Activated T-cell treated with anti-CD3 and anti-CD28 coated beads, Interleukin-2, amount 50 U/mL, for 24 hours (primary cell): ENCODE data around the gene MLH3.
A peak's percentile ranks its signal among the peaks of the same experiment; 100 is the strongest.
"Not testable (repeated sequence)": the region's sequence is repeated elsewhere in the genome, so short reads cannot be mapped to it uniquely, and the experiment has no call there.

Experiments used
- DNase-seq: peaks from one replicate; pipeline ENCODE4 v3.0.0-alpha.2; 2020
- H3K27ac Mint-ChIP-seq: 2 replicates; pipeline ENCODE4 v1.8.0; 2020; ENCODE audit warnings: mild to moderate bottlenecking, mixed read lengths
- H3K27me3 Mint-ChIP-seq: 2 replicates; pipeline ENCODE4 v1.8.0; 2020; ENCODE audit warnings: mixed read lengths
- H3K36me3 Mint-ChIP-seq: 2 replicates; pipeline ENCODE4 v1.8.0; 2020; ENCODE audit warnings: low read depth, mixed read lengths
- H3K4me1 Mint-ChIP-seq: 2 replicates; pipeline ENCODE4 v1.8.0; 2020; ENCODE audit warnings: low read depth, mixed read lengths
- H3K4me3 Mint-ChIP-seq: 2 replicates; pipeline ENCODE4 v1.8.0; 2020; ENCODE audit warnings: mild to moderate bottlenecking, moderate library complexity, mixed read lengths
- H3K9me3 Mint-ChIP-seq: 2 replicates; pipeline ENCODE4 v1.8.0; 2020; ENCODE audit warnings: mixed read lengths

Gene MLH3

DNA sequence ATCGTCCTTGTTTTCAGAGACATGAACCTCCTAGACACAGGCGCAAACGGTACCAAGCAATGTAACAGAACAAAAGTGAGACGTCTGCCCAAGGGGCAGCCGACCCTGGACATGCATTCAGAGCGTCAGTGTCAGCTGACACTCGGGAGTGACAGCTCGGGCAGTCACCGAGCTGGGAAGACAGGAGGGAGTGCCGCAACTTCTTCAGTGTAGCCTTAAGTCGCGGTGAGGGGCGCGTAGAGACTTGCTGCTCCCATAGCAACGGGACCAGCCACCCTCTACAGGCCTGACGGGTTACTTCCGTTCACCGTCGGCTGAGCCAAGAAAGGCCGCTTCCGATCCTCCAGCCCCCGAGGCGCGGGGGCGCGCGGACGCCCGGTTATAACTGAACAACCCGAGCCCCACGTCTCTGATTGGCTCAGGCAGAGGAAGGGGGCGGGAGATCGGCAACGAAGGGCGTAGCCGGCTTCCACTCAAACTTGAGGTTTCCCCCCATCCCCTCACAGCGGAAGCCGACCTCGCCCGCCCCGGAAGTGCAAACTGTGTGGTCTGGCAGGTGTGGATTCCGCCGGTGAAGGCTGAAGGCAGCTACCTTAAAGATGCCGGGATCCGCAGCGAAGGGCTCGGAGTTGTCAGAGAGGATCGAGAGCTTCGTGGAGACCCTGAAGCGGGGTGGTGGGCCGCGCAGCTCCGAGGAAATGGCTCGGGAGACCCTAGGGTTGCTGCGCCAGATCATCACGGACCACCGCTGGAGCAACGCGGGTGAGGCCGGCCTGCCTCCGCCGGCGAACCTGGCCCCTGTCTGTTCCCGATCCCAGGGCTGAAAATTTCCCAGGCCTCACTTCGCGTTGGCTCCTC, 48.6 kb downstream of the MLH3 start, which contains the start of gene EIF2B2:
TSS of gene EIF2B2 (plus strand) at position 530 of the 858 bp plus-strand sequence. CDS start at position 600, 70 bp downstream.
- H3K4me3 Mint-ChIP-seq = peak within 1 kb of the TSS; percentile 97
- peaks cover 49% of the 10 kb centered on the region for H3K36me3 Mint-ChIP-seq
- DNase-seq = peak; percentile 99
- peaks cover 44% of the 10 kb centered on the region for H3K4me1 Mint-ChIP-seq
- no peaks in the 10 kb centered on the region for H3K9me3 Mint-ChIP-seq
- no peaks in the 10 kb centered on the region for H3K27me3 Mint-ChIP-seq
- H3K27ac Mint-ChIP-seq = peak within 1 kb of the TSS; percentile 97

DNA sequence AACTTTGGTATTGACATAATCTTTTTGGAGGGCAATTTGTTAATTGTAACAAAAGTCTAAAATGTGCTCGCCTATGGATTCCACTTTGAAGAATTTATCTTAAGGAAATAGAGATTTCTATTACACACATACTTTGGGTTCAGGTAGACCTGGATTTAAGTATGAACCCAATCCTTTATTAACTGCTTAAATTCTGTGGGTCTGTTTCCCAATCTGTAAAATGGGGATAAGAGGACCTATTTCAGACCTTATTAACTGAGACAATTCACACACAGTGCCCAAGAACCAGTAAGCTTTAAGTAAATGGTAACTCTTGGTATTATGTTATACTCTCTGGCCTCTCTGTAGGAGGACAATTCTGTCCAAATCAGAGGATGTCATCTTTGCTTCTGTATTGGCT, 49.4 kb downstream of the MLH3 start:
- peaks cover 42% of the 10 kb centered on the region for H3K36me3 Mint-ChIP-seq
- H3K4me3 Mint-ChIP-seq = peak overlapping the region; percentile 97
- H3K27me3 Mint-ChIP-seq = no peaks in the 10 kb centered on the region
- no peak for DNase-seq
- H3K4me1 Mint-ChIP-seq = peaks cover 39% of the 10 kb centered on the region
- H3K9me3 Mint-ChIP-seq = no peaks in the 10 kb centered on the region
- peak overlapping the region; percentile 97 for H3K27ac Mint-ChIP-seq

DNA sequence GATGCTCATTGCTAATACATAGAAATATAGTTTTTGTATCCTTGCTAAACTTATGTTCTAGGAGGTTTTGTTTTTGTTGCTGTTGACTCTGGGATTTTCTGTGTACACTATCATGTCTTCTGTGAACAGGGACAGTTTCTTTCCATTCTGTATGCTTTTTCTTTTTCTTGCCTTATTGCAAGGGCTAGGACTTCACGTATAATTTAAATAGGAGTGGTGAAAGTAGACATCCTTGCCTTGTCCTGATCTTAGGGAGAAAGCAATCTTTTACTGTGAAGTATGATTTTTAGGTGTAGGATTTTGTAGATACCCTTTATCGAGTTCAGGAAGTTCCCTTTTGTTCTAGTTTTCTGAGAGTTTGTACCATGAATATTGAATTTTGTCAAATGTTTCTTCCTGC, 50.0 kb downstream of the MLH3 start:
- Mint-ChIP-seq H3K27me3 (no peaks in the 10 kb centered on the region), H3K4me3 (no peak overlapping the region), H3K36me3 (peaks cover 35% of the 10 kb centered on the region), H3K9me3 (no peaks in the 10 kb centered on the region), H3K4me1 (peaks cover 35% of the 10 kb centered on the region), H3K27ac (no peak overlapping the region)
- no peak for DNase-seq

DNA sequence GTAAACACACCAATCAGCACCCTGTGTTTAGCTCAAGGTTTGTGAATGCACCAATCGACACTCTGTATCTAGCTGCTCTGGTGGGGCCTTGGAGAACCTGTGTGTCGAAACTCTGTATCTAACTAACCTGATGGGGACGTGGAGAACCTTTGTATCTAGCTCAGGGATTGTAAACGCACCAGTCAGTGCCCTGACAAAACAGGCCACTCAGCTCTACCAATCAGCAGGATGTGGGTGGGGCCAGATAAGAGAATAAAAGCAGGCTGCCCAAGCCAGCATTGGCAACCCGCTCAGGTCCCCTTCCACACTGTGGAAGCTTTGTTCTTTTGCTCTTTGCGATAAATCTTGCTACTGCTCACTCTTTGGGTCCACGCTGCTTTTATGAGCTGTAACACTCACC, 55.5 kb downstream of the MLH3 start:
- H3K27me3 Mint-ChIP-seq, H3K4me1 Mint-ChIP-seq, H3K36me3 Mint-ChIP-seq, H3K4me3 Mint-ChIP-seq, DNase-seq, H3K27ac Mint-ChIP-seq, H3K9me3 Mint-ChIP-seq: not testable (repeated sequence)

DNA sequence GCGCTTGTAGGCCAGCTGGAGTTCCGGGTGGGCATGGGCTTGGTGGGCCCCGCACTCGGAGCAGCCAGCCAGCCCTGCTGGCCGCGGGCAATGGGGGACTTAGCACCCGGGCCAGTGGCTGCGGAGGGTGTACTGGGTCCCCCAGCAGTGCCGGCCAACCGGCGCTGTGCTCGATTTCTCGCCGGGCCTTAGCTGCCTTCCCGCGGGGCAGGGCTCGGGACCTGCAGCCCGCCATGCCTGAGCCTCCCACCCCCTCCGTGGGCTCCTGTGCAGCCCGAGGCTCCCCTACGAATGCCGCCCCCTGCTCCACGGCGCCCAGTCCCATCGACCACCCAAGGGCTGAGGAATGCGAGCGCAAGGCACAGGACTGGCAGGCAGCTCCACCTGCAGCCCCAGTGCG, 57.1 kb downstream of the MLH3 start:
- not testable (repeated sequence) for DNase-seq, H3K27me3 Mint-ChIP-seq, H3K36me3 Mint-ChIP-seq, H3K4me3 Mint-ChIP-seq, H3K9me3 Mint-ChIP-seq, H3K4me1 Mint-ChIP-seq, H3K27ac Mint-ChIP-seq

DNA sequence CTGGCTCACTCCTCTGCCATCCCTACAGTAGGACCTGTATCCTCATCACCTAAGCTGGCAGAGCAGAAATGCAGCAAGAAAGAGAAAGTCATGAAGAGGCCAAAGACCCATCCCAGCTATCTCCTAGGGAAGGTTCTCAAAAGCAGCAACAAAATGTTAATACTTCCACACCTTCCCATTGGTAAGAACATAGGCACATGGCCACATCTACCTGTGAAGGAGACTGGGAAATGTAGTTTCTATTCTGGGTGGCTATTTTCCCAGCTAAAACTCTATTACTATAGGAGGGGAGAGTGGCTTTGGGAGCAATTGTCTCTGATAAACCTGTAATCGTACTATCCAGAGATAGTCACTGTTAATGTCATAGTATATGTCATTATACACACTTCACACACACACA, 62.3 kb downstream of the MLH3 start:
- no peak overlapping the region for H3K27ac Mint-ChIP-seq
- no peaks in the 10 kb centered on the region for H3K27me3 Mint-ChIP-seq
- DNase-seq = no peak
- H3K36me3 Mint-ChIP-seq = no peaks in the 10 kb centered on the region
- H3K9me3 Mint-ChIP-seq = no peaks in the 10 kb centered on the region
- no peaks in the 10 kb centered on the region for H3K4me1 Mint-ChIP-seq
- H3K4me3 Mint-ChIP-seq = no peak overlapping the region

DNA sequence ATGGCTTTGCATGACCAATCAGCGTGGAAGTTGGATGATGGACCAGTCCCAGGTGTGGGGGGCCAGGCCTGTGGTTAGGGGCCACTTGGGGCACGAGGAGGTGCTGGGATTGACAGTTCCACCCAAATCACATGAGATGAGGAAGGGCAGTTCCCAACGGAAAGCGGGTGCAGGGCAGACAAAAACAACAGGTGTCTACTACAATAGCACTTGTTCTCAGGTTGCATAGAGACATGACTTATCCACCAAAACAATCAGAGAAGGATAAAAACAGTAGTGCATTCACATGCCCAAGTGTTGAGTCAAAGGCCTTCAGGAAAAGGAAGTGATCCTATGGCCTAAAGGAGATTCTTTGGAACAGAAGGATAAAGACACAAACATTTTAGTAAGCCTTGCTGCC, 63.1 kb downstream of the MLH3 start:
- no peak overlapping the region for H3K4me3 Mint-ChIP-seq
- DNase-seq = no peak
- no peak overlapping the region for H3K27ac Mint-ChIP-seq

DNA sequence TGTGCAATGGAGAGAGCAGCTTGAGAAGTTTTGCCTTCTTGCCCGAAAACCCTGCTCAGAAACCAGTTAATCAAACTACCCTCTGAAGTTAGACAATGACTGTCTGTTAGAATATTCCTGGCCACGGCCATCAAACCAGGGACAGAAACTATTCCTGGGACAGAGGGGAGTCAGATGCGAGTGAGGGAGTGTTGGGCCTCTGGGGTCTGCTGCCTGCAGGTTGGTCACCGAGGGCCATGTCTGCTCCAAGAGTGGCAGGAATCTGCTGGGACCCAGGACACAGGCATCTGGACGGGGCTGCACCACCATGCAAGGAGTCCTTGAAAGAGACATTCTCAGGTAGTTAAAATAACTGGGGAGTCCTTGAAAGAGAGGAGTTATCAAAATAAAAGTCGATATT, 65.5 kb downstream of the MLH3 start:
- Mint-ChIP-seq H3K36me3 (no peaks in the 10 kb centered on the region), H3K4me3 (no peak overlapping the region), H3K9me3 (no peaks in the 10 kb centered on the region), H3K4me1 (no peaks in the 10 kb centered on the region), H3K27ac (no peak overlapping the region), H3K27me3 (no peaks in the 10 kb centered on the region)
- no peak for DNase-seq

More for the DNA sequence above, 63.1 kb downstream of the MLH3 start:
- H3K36me3 Mint-ChIP-seq = no peaks in the 10 kb centered on the region
- H3K27me3 Mint-ChIP-seq = no peaks in the 10 kb centered on the region
- no peaks in the 10 kb centered on the region for H3K9me3 Mint-ChIP-seq
- H3K4me1 Mint-ChIP-seq = no peaks in the 10 kb centered on the region

DNA sequence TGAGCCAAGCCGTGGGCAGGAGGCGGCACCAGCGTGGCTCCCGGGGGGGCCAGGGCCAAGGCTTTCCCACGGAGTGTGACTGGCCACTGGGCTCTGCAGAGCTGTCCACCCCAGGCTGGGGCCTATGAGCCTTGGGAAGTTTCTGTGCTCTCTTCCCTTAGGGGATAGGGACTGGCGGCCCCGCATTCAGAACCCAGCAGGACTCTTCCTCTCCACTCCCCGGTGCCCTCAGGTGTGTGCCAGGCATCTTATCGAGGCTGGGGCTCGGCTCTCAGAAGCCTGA, 66.3 kb downstream of the MLH3 start:
- Mint-ChIP-seq H3K9me3 (no peaks in the 10 kb centered on the region), H3K4me3 (no peak overlapping the region), H3K27ac (no peak overlapping the region), H3K27me3 (no peaks in the 10 kb centered on the region), H3K36me3 (no peaks in the 10 kb centered on the region), H3K4me1 (no peaks in the 10 kb centered on the region)
- DNase-seq = no peak

DNA sequence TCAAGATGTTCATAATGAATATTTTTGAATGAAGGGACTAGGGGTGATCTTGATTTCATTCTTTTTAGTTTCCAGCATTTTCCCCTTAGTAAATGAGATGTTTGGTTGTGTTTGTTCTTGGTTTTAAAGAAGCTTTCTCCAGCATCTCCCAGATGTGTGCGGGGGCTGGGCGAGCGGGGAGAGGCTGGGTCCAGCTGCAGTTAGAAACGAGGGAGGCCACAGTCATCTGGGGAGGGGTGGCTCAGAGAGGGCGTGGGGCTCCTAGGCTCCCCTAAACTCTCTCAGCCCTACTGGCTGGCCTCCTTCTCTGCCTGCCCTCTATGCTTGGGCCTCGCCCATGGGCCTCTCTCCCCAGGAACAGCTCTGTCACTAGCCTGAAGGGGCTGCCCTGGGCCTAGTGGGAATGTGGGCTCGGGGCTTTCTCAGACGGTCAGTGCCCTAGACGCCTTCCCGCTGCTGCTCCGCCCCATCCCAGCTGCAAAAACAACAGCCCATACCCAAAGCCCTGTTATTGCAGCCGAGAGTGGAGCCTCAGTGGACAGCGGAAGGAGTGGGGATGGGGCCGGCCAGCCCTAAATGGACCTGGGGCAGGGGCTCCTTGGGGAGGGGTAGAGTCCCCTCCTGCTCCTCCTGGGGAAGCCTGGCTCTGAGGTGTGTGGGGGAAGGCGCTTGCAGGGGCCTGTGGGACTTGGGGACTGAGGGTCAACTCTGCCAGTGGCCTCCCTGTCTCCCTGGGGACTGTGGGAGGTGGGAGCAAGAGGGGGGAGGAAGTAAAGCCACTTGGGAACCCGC, 66.8 kb downstream of the MLH3 start:
- H3K27me3 Mint-ChIP-seq = no peaks in the 10 kb centered on the region
- no peaks in the 10 kb centered on the region for H3K9me3 Mint-ChIP-seq
- H3K27ac Mint-ChIP-seq = no peak overlapping the region
- no peak overlapping the region for H3K4me3 Mint-ChIP-seq
- H3K4me1 Mint-ChIP-seq = no peaks in the 10 kb centered on the region
- H3K36me3 Mint-ChIP-seq = no peaks in the 10 kb centered on the region
- DNase-seq = no peak

DNA sequence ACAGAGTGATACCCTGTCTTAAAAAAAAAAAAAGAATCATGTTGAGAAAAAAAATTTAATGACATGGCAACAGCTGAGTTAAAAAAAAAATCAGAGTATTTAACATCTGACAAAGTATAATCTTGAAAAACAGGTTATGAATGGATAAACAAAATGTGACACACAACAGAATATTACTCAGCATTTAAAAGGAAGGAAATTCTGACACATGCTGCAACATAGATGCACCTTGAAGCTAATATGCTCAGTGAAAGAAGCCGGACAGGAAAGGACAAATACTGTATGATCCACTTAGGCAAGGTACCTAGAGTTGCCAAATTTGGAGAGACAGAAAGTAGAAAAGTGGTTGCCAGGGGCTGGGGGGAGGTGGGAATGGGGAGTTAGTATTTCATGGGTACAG, 67.9 kb downstream of the MLH3 start:
- no peaks in the 10 kb centered on the region for H3K36me3 Mint-ChIP-seq
- H3K9me3 Mint-ChIP-seq = no peaks in the 10 kb centered on the region
- no peak overlapping the region for H3K4me3 Mint-ChIP-seq
- H3K27me3 Mint-ChIP-seq = no peaks in the 10 kb centered on the region
- H3K27ac Mint-ChIP-seq = no peak overlapping the region
- no peak for DNase-seq
- H3K4me1 Mint-ChIP-seq = no peaks in the 10 kb centered on the region

DNA sequence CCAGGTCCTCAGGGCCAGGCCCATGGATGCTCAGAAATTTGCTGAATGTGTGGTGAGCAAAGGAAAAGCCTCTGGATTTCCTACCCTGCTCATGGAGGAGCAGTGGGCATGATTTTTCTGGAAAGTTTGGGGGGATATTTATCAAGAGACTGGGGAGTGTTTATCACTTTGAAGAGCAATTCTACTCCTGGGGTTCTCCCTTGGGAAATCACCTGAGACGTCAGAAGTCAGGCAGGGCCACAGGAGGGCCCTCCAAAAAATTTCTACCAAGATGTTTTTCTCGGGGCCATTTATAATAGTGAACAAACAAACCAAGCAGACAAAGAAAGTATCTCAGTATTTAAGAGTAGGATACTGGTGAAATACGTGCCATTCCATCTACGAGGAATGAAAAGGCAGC, 68.6 kb downstream of the MLH3 start:
- no peaks in the 10 kb centered on the region for H3K9me3 Mint-ChIP-seq
- no peaks in the 10 kb centered on the region for H3K36me3 Mint-ChIP-seq
- no peak overlapping the region for H3K27ac Mint-ChIP-seq
- no peak for DNase-seq
- no peaks in the 10 kb centered on the region for H3K27me3 Mint-ChIP-seq
- H3K4me1 Mint-ChIP-seq = no peaks in the 10 kb centered on the region
- H3K4me3 Mint-ChIP-seq = no peak overlapping the region

DNA sequence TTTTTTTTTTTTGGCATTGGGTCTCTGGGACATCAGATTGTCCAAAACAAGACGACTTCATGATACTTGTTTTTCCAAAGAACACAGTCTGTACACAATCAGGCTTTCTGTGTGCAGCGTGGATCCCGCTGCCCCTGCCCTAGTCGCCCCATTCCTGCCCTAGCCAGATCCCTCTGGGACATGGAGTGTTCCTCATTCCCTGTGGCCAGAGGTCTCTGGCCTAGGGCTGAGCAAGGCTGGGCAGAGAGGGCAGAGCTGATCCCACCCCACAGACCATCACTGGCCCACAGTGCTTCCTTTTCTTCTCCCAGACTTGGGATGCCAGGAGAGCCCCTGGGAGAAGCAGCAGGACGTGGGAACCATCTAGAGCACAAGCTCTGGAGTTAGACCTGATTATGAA, 69.4 kb downstream of the MLH3 start:
- no peak overlapping the region for H3K4me3 Mint-ChIP-seq
- H3K4me1 Mint-ChIP-seq = no peaks in the 10 kb centered on the region
- H3K27ac Mint-ChIP-seq = no peak overlapping the region
- H3K9me3 Mint-ChIP-seq = no peaks in the 10 kb centered on the region
- no peak for DNase-seq
- H3K27me3 Mint-ChIP-seq = no peaks in the 10 kb centered on the region
- H3K36me3 Mint-ChIP-seq = no peaks in the 10 kb centered on the region

DNA sequence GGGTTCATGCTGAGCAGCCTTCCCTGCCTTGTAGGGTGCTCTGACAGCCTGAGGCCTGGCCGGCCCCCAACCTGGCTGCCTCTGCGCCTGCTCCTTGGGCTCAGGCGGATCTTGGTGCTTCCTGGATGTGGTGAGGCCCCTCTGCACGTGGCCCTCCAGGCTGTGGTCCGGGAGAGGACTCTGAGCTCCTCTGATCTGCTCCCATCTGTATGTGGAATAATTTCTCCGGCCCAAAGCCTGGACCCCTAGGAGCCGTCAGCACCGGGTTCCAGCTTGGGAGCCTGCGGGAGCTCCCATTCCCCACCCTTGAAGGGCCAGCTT, 69.8 kb downstream of the MLH3 start:
- Mint-ChIP-seq H3K9me3 (no peaks in the 10 kb centered on the region), H3K27me3 (no peaks in the 10 kb centered on the region), H3K4me1 (no peaks in the 10 kb centered on the region), H3K36me3 (no peaks in the 10 kb centered on the region), H3K4me3 (no peak overlapping the region), H3K27ac (no peak overlapping the region)
- no peak for DNase-seq

DNA sequence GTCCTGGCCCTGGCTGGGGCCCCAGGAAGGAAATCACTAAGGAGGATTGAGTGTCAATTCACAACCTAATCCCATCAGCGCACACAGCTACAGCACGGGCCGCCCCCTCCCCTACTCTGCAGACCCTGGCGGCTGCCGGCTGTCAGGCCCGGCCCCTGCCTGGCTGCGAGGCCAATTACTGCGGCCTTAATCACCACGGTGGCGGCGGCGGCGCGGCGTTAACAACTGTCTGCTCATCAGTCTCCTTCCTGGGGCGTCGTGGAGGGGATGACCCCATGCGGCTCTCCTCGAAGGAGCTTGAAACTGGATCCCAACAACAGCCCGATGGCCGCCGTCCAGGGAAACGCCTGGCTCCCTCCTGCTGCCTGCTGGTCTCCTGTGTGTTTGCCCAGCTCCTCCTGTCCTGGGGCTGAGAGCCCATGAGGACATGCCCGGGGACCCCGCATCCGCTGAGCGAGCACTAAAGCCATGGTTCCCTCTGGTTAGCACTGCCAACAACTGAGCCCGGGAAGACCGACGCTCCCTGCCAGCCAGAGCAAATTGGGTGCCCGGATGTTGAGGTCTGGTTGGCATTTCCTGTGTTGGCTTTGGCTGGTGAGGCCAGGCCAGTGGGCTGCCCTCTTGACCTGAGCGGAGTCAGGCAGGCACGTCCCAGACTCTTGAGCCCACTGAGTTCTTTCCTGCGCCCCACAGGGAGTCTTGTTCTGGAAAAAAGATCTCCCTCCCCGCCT, 70.4 kb downstream of the MLH3 start:
- Mint-ChIP-seq H3K27me3 (no peaks in the 10 kb centered on the region), H3K4me3 (no peak overlapping the region), H3K4me1 (no peaks in the 10 kb centered on the region), H3K9me3 (no peaks in the 10 kb centered on the region), H3K36me3 (no peaks in the 10 kb centered on the region), H3K27ac (no peak overlapping the region)
- DNase-seq = no peak
